NCI-H2227 treated with DMSO at 0.1 percent for 48 hours (cell line): ENCODE results near the gene CDK16.
"Not testable (repeated sequence)": the region's sequence is repeated elsewhere in the genome, so short reads cannot be mapped to it uniquely, and the experiment has no call there.

Experiments
- DNase-seq: peaks from one replicate; lab custom pipeline; 2025; lab: John Stamatoyannopoulos, UW

The CDK16 gene

DNA sequence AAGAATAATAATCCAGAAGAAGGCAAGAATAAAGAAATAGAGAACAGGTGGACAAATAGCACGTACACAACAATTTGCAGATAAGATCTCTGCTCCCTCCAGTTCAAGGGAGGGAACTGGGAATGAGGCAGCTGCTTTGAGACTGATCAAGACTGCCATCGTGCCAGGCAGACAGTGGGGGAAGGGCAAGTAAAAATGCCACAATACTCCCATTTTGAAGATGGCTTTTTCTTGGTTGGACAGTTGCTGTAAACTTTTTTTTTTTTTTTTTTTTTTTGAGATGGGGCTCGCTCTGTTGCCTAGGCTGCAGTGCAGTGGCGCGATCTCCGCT is 31.5 kb downstream of the CDK16 start:
- no peak for DNase-seq

DNA sequence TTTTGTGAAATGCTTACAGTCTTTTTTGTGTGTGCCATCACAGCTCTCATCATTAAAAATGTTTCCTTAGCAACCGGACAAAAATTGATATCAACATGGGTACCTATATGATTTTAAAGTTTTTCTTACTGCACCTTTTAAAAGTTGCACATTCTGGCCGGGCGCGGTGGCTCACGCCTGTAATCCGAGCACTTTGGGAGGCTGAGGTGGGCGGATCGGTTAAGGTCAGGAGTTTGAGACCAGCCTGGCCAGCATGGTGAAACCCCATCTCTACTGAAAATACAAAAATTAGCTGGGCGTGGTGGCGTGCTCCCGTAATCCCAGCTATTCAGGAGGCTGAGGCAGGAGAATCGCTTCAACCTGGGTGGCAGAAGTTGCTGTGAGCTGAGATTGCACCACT is 39.1 kb downstream of the CDK16 start:
- not testable (repeated sequence) for DNase-seq

DNA sequence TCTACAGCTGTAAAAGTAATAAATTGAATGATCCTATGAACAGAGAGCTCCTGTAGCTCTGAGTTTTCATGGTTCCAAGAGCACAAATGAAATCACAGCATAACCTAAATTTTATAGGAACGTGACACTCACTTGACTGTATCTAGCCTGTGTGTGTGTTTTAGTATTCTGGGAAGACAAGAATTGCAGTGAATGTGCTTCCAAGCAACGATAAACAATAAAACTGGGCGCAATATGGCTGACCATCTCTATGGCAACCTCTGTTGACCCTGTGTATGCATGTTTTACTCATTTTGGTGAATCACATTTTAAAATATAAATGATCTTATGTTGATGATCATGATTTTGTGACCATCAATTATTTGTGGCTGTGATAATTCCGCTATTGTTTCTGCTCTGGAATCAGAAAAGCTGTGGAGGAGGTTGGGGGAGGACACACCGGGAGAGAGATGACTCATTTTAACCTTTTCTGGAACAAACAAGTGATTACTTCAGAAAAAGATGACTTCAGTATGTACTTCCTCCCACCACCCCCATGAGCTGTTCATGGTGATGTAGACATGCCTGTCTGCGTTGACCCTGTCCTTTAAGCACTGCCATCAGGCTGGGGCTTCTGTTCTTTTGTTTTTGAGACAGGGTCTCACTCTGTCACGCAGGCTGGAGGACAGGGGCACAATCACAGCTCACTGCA is 46.1 kb downstream of the CDK16 start:
- DNase-seq: no peak

- DNase-seq: no peak
Observed at GRCh38 chrX:47266643-47267042, 48.2 kb downstream of the CDK16 start.

DNA sequence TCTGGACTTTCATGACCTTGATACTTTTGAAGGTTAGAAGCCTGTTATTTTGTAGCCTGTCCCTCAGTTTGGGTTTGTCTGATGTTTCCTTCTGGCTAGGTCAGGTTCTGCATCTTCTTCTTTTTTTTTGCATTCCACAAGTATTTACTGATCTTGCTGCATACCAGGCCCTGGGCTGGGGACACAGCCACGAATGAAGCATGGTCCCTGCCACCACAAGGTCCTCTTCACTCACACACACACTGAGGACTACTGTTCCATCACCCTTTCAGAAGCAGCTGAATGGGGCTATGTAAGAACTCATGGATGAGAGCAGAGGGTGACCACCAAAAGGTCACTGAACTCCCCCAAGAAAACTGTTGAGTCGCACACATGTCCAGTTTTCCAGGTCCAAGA is 53.5 kb downstream of the CDK16 start:
- no peak for DNase-seq

- DNase-seq: no peak
Observed at GRCh38 chrX:47273011-47273730, 54.7 kb downstream of the CDK16 start.

DNA sequence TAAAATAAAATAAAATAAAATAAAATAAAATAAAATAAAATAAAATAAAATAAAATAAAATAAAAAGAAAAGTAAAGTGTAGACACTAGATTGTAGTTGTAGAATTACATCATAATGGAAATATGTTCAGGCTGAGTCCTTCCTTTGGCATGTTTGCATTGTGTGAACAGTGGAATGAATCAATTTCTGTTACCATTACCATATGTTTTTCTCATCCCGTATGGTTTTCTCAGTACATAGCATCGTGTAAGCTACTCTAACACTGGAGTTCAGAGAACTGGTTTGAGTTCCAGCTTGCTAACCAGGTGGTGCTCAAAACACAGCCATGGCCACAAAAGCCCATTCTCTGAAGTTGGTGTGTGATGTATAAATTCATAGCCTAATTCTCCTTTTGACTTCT is 60.2 kb downstream of the CDK16 start:
- DNase-seq: no peak
